ENCODE measurements around the gene DAW1.

- TF ChIP-seq CTCF (IDR thresholded peaks at IDR 0.05; ENCODE audit: low read depth, low read length, poor library complexity, severe bottlenecking) (no peak), EZH2phosphoT487 (IDR thresholded peaks at IDR 0.05; ENCODE audit: borderline replicate concordance, low read length) (no peak)
Observed at GRCh38 chr2:227834423-227834822, 37.0 kb upstream of the DAW1 start.
